A549 treated with AZD2906 at 1 μM for 4 hours (cell line): ENCODE results near the gene SAA4. TPM values are rescaled to one million over a fixed set of nuclear protein-coding genes. Genes with fewer than 3 reads are reported as not detected.

Experiments used
- total RNA-seq: library from RNA; stranded (reverse); fragments of 200-300 nt; extraction: Qiagen RNA extraction; gene quantifications from 5 replicates; pipeline ENCODE4 v1.2.3, GENCODE V29; 2022

Gene SAA4
- total RNA-seq: not detected in 5 replicates

DNA sequence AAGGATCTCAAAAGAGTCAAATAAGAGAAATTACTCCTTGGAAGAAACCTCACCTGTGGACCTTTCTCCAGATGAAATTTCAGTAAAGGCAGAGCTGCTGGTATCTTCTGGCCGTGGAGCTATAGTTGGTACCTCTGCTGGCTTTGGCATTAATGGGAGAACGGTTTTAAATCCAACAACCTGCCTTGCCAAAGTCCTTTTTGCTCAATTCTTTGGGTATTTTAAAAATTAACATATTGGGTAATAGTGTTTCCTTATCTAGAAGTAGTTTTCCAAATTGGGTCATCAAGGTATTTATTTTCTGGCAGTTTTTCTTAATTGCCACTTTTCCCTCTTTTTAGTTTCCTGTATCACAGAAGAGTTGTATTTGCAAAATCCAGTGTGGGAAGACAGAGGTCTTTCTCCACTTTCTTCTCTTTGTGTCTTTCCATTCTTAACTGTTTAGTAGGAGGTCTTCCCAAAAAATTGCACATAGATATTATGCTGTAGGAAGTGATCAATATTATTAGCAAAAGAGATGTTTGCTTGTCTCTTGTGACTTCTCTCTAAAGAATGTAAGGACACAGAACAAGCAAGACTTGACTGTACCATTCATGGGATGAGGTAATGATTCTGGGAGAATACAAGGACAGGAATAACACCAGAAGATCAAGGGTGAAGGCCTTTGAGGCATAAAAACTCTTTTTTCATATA is at the start of gene SAA4:
Gene SAA4 (minus strand): TSS at position 139 of the 693 bp plus-strand sequence. CDS start 876 bp downstream, outside the sequence.

GRCh38 chr11:18265949-18266348 is 29.3 kb upstream of the SAA4 start, which contains the start of gene SAA1:
TSS of gene SAA1 (plus strand) at chr11:18266264. CDS start at chr11:18266888, 624 bp downstream.

GRCh38 chr11:18248561-18248960 is 12.0 kb upstream of the SAA4 start, which contains the start of gene SAA2:
TSS of gene SAA2 (minus strand) at chr11:18248668. CDS start at chr11:18248011, 657 bp downstream.

Other genes with a start within 250 kb of the SAA4 start
- 15.1 to 19.3 TPM (median 16.9 TPM) in 5 replicates for gene SERGEF, start 223.8 kb downstream of the SAA4 start, total RNA-seq
- 0.01 to 0.03 TPM (median 0.02 TPM) in 5 replicates for gene TPH1, start 190.5 kb downstream of the SAA4 start, total RNA-seq
- 35.3 to 41.8 TPM (median 36.7 TPM) in 5 replicates for gene SAAL1, start 130.7 kb downstream of the SAA4 start, total RNA-seq
- gene MRGPRX3, start 104.2 kb downstream of the SAA4 start, total RNA-seq: 0.06 to 0.07 TPM in 2 of 5 replicates, not detected in the others
- gene MRGPRX4, start 64.0 kb downstream of the SAA4 start, total RNA-seq: not detected in 5 replicates
- 0.15 to 0.24 TPM in 2 of 5 replicates, not detected in the others for gene SAA2, start 11.9 kb upstream of the SAA4 start, total RNA-seq
- 2.5 to 4.1 TPM (median 3.3 TPM) in 5 replicates for gene SAA1, start 29.5 kb upstream of the SAA4 start, total RNA-seq
- 12.1 to 17.6 TPM (median 13.5 TPM) in 5 replicates for gene HPS5, start 85.3 kb upstream of the SAA4 start, total RNA-seq
- 31.4 to 39.7 TPM (median 34.5 TPM) in 5 replicates for gene GTF2H1, start 85.8 kb upstream of the SAA4 start, total RNA-seq
- 2,634 to 4,068 TPM (median 3,108 TPM) in 5 replicates for gene LDHA, start 157.8 kb upstream of the SAA4 start, total RNA-seq
- 0.13 to 0.17 TPM (median 0.15 TPM) in 3 of 5 replicates, not detected in the others for gene LDHC, start 175.5 kb upstream of the SAA4 start, total RNA-seq
- not detected in 5 replicates for gene LDHAL6A, start 219.1 kb upstream of the SAA4 start, total RNA-seq